IMR-90 (cell line): ENCODE data around the gene BSND. TPM values are rescaled to one million over a fixed set of nuclear protein-coding genes. Genes with fewer than 3 reads are reported as not detected.

Experiments used
- ATAC-seq: fragments of 200-7000 bp; cut with Tn5 transposase; 2 replicates; pipeline ENCODE4 v1.9.1; 2020; ENCODE audit warnings: low read depth, mild to moderate bottlenecking, moderate library complexity
- BruUV-seq: library from RNA; stranded (reverse); fragments of 400-500 nt; replicated peaks from 2 replicates; lab custom pipeline; 2021; lab: Mats Ljungman, UMichigan
- CTCF ChIA-PET: fragments of 300-600 bp; formaldehyde crosslinking; extraction: SDS; loops from one replicate; lab custom pipeline; 2021; ENCODE audit warnings: antibody characterized with exemption; lab: Yijun Ruan, JAX
- POLR2A ChIA-PET: fragments of 300-600 bp; sonication (Branson Sonifier 250); formaldehyde crosslinking; loops from one replicate; lab custom pipeline; 2022; ENCODE audit warnings: antibody characterized with exemption; ENCODE audit not compliant: unreplicated experiment; lab: Charles Lee
- DNase-seq: peaks from one replicate; pipeline ENCODE4 v3.0.0; 2013
- H2AFZ ChIP-seq: replicated peaks from 2 replicates; pipeline ENCODE3; 2013; ENCODE audit warnings: low read length, mild to moderate bottlenecking; ENCODE audit not compliant: poor library complexity
- H2AK5ac ChIP-seq: 2 replicates; pipeline ENCODE4 v1.6.1; 2013; ENCODE audit warnings: low read depth, low read length, inconsistent platforms
- H2AK9ac ChIP-seq: replicated peaks from 2 replicates; pipeline ENCODE3; 2013; ENCODE audit warnings: mild to moderate bottlenecking, low read depth, low read length, moderate library complexity; ENCODE audit not compliant: poor library complexity
- H2BK120ac ChIP-seq: 2 replicates; pipeline ENCODE4 v1.6.1; 2013; ENCODE audit warnings: low read depth, low read length, inconsistent platforms
- H2BK15ac ChIP-seq: 3 replicates; pipeline ENCODE4 v1.6.1; 2013; ENCODE audit warnings: low read depth, low read length, inconsistent platforms
- H2BK20ac ChIP-seq: 2 replicates; pipeline ENCODE4 v1.6.1; 2013; ENCODE audit warnings: low read depth, mild to moderate bottlenecking, inconsistent platforms, low read length, moderate library complexity
- H2BK5ac ChIP-seq: 2 replicates; pipeline ENCODE4 v1.6.1; 2013; ENCODE audit warnings: mild to moderate bottlenecking, low read depth, low read length, inconsistent platforms; ENCODE audit not compliant: poor library complexity, severe bottlenecking
- H3K14ac ChIP-seq: replicated peaks from 2 replicates; pipeline ENCODE4 v1.6.1; 2013; ENCODE audit warnings: low read depth, low read length, inconsistent platforms
- H3K18ac ChIP-seq: 2 replicates; pipeline ENCODE4 v1.6.1; 2013; ENCODE audit warnings: low read depth, low read length, control low read depth
- H3K23ac ChIP-seq: 2 replicates; pipeline ENCODE4 v1.6.1; 2013; ENCODE audit warnings: low read depth, low read length, inconsistent platforms
- H3K27ac ChIP-seq: 2 replicates; pipeline ENCODE4 v1.5.1; 2013; ENCODE audit warnings: mild to moderate bottlenecking, control low read depth, low read length; ENCODE audit not compliant: insufficient read depth
- H3K27me3 ChIP-seq: 2 replicates; pipeline ENCODE4 v1.6.1; 2013; ENCODE audit warnings: low read length; ENCODE audit not compliant: control insufficient read depth, insufficient read depth
- H3K36me3 ChIP-seq: 2 replicates; pipeline ENCODE4 v1.6.1; 2013; ENCODE audit warnings: low read length, mixed read lengths; ENCODE audit not compliant: control insufficient read depth, insufficient read depth
- H3K4ac ChIP-seq: 2 replicates; pipeline ENCODE4 v1.6.1; 2013; ENCODE audit warnings: low read depth, low read length, inconsistent platforms
- H3K4me1 ChIP-seq: 2 replicates; pipeline ENCODE4 v1.6.1; 2013; ENCODE audit warnings: low read length, mixed read lengths; ENCODE audit not compliant: control insufficient read depth, insufficient read depth
- H3K4me2 ChIP-seq: 2 replicates; pipeline ENCODE4 v1.6.1; 2013; ENCODE audit warnings: low read depth, mild to moderate bottlenecking, control low read depth, low read length, moderate library complexity
- H3K4me3 ChIP-seq: 2 replicates; pipeline ENCODE4 v1.5.1; 2013; ENCODE audit warnings: low read depth, mild to moderate bottlenecking, control low read depth, low read length, moderate library complexity; ENCODE audit not compliant: insufficient read depth
- H3K56ac ChIP-seq: 2 replicates; pipeline ENCODE4 v1.6.1; 2013; ENCODE audit warnings: low read length, inconsistent platforms; ENCODE audit not compliant: insufficient read depth; ENCODE audit errors: extremely low read depth
- H3K79me1 ChIP-seq, 2 experiments: 2 replicates each; pipeline ENCODE4 v1.6.1; 2013; ENCODE audit warnings: low read length in 2 of 2, inconsistent platforms in 1 of 2, low read depth in 1 of 2
- H3K9ac ChIP-seq: 2 replicates; pipeline ENCODE4 v1.6.1; 2013; ENCODE audit warnings: low read depth, low read length, control low read depth
- H3K9me1 ChIP-seq: 2 replicates; pipeline ENCODE4 v1.6.1; 2013; ENCODE audit warnings: low read length, inconsistent platforms; ENCODE audit not compliant: insufficient read depth
- H3K9me3 ChIP-seq: 2 replicates; pipeline ENCODE4 v1.6.1; 2013; ENCODE audit warnings: low read length; ENCODE audit not compliant: control insufficient read depth, insufficient read depth
- H4K20me1 ChIP-seq: 2 replicates; pipeline ENCODE4 v1.6.1; 2013; ENCODE audit warnings: low read length, inconsistent platforms; ENCODE audit not compliant: insufficient read depth
- H4K5ac ChIP-seq: 2 replicates; pipeline ENCODE4 v1.6.1; 2013; ENCODE audit warnings: mild to moderate bottlenecking, low read depth, low read length, control low read depth
- H4K8ac ChIP-seq, 2 experiments: 2 replicates each; pipeline ENCODE4 v1.6.1; 2013; ENCODE audit warnings: low read depth in 2 of 2, low read length in 2 of 2, control low read depth in 1 of 2, inconsistent platforms in 1 of 2
- H4K91ac ChIP-seq: 2 replicates; pipeline ENCODE4 v1.6.1; 2013; ENCODE audit warnings: low read depth, low read length, inconsistent platforms; ENCODE audit not compliant: insufficient read depth
- CEBPB ChIP-seq: IDR thresholded peaks from 2 replicates; pipeline ENCODE4 v1.6.1; 2012; ENCODE audit warnings: low read depth, low read length, improper control_type of control experiment
- CHD1 ChIP-seq: IDR thresholded peaks from 2 replicates; pipeline ENCODE4 v1.6.1; 2012; ENCODE audit warnings: low read depth, low read length, improper control_type of control experiment
- MAFK ChIP-seq: IDR thresholded peaks from 2 replicates; pipeline ENCODE4 v1.6.1; 2012; ENCODE audit warnings: low read depth, low read length, improper control_type of control experiment
- RAD21 ChIP-seq: IDR thresholded peaks from 2 replicates; pipeline ENCODE4 v1.6.1; 2012; ENCODE audit warnings: low read length, improper control_type of control experiment
- RCOR1 ChIP-seq: IDR thresholded peaks from 2 replicates; pipeline ENCODE4 v1.6.1; 2012; ENCODE audit warnings: mild to moderate bottlenecking, low read length, improper control_type of control experiment; ENCODE audit not compliant: insufficient replicate concordance
- SMC3 ChIP-seq: fragments of 150-350 bp; IDR thresholded peaks from 2 replicates; pipeline ENCODE4 v1.6.1; 2016; ENCODE audit warnings: low read depth, mild to moderate bottlenecking, antibody characterized with exemption, low read length, moderate library complexity
- WGBS, 2 experiments: methylation state at CpG; one replicate each; pipeline versions ENCODE4 v1.1.5 to v1.1.7; 2013; ENCODE audit warnings: missing lambda C conversion rate in 2 of 2; ENCODE audit not compliant: insufficient read length in 1 of 2; ENCODE audit errors: extremely low coverage in 2 of 2; 5-methylcytosine and 5-hydroxymethylcytosine counted together
- dilution Hi-C: fragments of 300-500 bp; cut with HindIII; formaldehyde crosslinking; loops from one replicate; pipeline ENCODE4 v1.14.3; 2018; ENCODE audit warnings: low sequenced_read_pairs; ENCODE audit not compliant: unreplicated experiment
- in situ Hi-C: fragments of 300-500 bp; cut with MboI; formaldehyde crosslinking; loops from 3 replicates; pipeline ENCODE4 v1.14.3; 2019; ENCODE audit warnings: low sequenced_read_pairs, inconsistent platforms, mixed read lengths
- intact Hi-C: fragments of 100-400 bp; cut with micrococcal nuclease; formaldehyde crosslinking; loops from 2 replicates; pipeline ENCODE4 v1.10.0; 2022
- polyA plus RNA-seq, 3 experiments: library from polyadenylated mRNA; depleted of rRNA; stranded (reverse); fragments of >200 nt; gene quantifications; 2 replicates each; pipeline ENCODE4 v1.2.3, GENCODE V29; 2012; ENCODE audit warnings: low replicate concordance in 1 of 3
- total RNA-seq: library from RNA; depleted of rRNA; stranded (reverse); fragments of >200 nt; gene quantifications from 2 replicates; pipeline ENCODE4 v1.2.3, GENCODE V29; 2012
- TF ChIP-seq, protein P1 (sequence below): conservative IDR thresholded peaks from 2 replicates; pipeline ENCODE4 v1.5.1; 2012; ENCODE audit warnings: mild to moderate bottlenecking, low read depth, low read length, improper control_type of control experiment

BSND gene
- total and polyA plus RNA-seq, 2 of the 4 experiments (the other 2 are of a cell fraction): not detected

DNA sequence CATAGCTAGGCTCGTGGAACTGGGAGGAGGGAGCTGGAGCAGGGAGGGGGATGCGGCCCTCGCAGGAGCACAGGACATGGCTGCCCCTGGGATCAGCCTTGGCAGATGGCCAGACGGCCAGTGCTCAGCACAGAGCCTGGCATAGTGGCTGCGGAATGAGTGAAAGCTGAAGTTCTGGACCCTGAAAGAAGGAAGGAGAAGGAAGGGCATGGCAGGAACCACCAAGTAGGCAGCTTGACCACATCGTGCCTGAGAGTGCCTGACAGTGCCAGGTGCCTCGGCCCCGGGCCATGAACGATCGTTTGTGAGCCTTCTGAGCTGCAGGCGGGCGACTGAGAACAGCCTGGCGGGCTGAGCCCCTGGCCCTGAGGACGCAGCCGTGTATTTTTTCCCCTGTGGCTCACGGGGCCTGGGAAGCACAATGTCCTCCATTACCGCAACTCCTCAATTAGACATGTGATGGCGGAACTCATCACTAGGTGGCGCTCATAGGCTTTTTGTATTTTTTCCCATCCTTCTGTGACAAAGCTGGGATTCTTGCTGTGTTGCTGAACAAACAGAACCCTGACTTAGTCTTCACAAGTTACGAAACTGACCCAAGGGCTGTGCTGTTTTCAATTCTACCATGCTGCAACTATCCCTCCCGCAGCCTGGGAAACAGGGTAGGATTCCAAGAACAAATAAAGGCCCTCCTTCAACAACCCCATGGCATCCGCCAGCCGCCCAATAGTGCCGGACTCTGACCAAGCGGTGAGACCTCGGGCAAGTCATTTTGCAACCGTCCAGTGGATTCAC is 48.2 kb upstream of the BSND start:
- H2AFZ ChIP-seq: peak overlapping the region; percentile 97
- H3K9ac ChIP-seq: 0 out of 2 replicates have a peak overlapping the region, but pooled peaks have one; percentile 25
- no peak overlapping the region for H3K27ac ChIP-seq
- peak overlapping the region; percentile 31; the same call in 1 of the 2 replicates for H4K91ac ChIP-seq
- no TSS peak for BruUV-seq
- intact Hi-C loops (loop anchor here (1.0 kb wide), 2 partner anchors 46 to 72 kb away; no protein-coding TSS in a partner anchor), in situ Hi-C loops (loop anchor here (5.0 kb wide), 1 partner anchor 47 kb away; the partner anchor contains the start of gene BSND), dilution Hi-C loops (no loop called here)
- H4K5ac ChIP-seq: peak overlapping the region; percentile 74
- H3K4me3 ChIP-seq: no peak overlapping the region
- no peaks in the 10 kb centered on the region; the same call in 1 of the 2 replicates for H3K9me3 ChIP-seq
- peak overlapping the region; percentile 70 for H3K4ac ChIP-seq
- no peaks in the 10 kb centered on the region for H3K36me3 ChIP-seq
- no peak overlapping the region for H3K56ac ChIP-seq
- peak; percentile 84 for DNase-seq
- H3K4me2 ChIP-seq: peak overlapping the region; percentile 30
- peak; percentile 95 for ATAC-seq
- 0 out of 2 replicates have a peak overlapping the region, but pooled peaks have one; percentile 8 for H3K18ac ChIP-seq
- peak overlapping the region; percentile 74 for H3K14ac ChIP-seq
- CTCF ChIA-PET: interaction anchor here (0.6 to 5.0 kb wide), 16 partner anchors 9 to 72 kb away, joined by 3 to 35 read pairs (median 4); partner anchors contain the start of gene DHCR24
- POLR2A ChIA-PET: no interaction called here
- peak overlapping the region; percentile 44 for H2BK20ac ChIP-seq
- peaks cover 8% of the 10 kb centered on the region for H3K4me1 ChIP-seq
- no peak overlapping the region; the same call in 1 of the 2 replicates for H2AK5ac ChIP-seq
- H2BK120ac ChIP-seq: peak overlapping the region; percentile 80
- no peaks in the 10 kb centered on the region; the same call in 1 of the 2 replicates for H4K20me1 ChIP-seq
- no peak overlapping the region for H3K23ac ChIP-seq
- WGBS, 2 experiments: 5% methylated on average over 4 of the region's 27 CpGs; no CpG with 5 or more reads in 1 of the 2 experiments
- peak overlapping the region; percentile 15; the same call in 1 of the 3 replicates for H2BK15ac ChIP-seq
- TF ChIP-seq CHD1 (no peak), RCOR1 (no peak), MAFK (peak; percentile 42), SMC3 (peak; percentile 75), RAD21 (peak; percentile 76), CEBPB (peak; percentile 58; the same call in 1 of the 2 replicates)
- TF ChIP-seq, protein P1, sequence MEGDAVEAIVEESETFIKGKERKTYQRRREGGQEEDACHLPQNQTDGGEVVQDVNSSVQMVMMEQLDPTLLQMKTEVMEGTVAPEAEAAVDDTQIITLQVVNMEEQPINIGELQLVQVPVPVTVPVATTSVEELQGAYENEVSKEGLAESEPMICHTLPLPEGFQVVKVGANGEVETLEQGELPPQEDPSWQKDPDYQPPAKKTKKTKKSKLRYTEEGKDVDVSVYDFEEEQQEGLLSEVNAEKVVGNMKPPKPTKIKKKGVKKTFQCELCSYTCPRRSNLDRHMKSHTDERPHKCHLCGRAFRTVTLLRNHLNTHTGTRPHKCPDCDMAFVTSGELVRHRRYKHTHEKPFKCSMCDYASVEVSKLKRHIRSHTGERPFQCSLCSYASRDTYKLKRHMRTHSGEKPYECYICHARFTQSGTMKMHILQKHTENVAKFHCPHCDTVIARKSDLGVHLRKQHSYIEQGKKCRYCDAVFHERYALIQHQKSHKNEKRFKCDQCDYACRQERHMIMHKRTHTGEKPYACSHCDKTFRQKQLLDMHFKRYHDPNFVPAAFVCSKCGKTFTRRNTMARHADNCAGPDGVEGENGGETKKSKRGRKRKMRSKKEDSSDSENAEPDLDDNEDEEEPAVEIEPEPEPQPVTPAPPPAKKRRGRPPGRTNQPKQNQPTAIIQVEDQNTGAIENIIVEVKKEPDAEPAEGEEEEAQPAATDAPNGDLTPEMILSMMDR: peak; percentile 84
- H2BK5ac ChIP-seq: no peak overlapping the region
- peak overlapping the region; percentile 59 to 95 for H4K8ac ChIP-seq
- H3K9me1 ChIP-seq: 0 out of 2 replicates have a peak, but pooled peaks cover 5% of the 10 kb centered on the region
- peak overlapping the region; percentile 48 for H2AK9ac ChIP-seq
- no peaks in the 10 kb centered on the region; the same call in 1 of the 2 replicates for H3K27me3 ChIP-seq
- no peaks in the 10 kb centered on the region for H3K79me1 ChIP-seq
